GM19372 (cell line): ENCODE results near the gene GPR137C.
"Not testable (repeated sequence)": the region's sequence is repeated elsewhere in the genome, so short reads cannot be mapped to it uniquely, and the experiment has no call there.

Source experiments
- ATAC-seq: cut with Tn5 transposase; IDR thresholded peaks from one replicate; pipeline ENCODE4 v1.9.1; 2021; ENCODE audit warnings: mild to moderate bottlenecking, low read depth, moderate library complexity; ENCODE audit not compliant: unreplicated experiment

GPR137C gene

GRCh38 chr14:52563120-52563519, 10.5 kb downstream of the GPR137C start:
- no peak for ATAC-seq

- ATAC-seq: not testable (repeated sequence)
These were observed 15.8 kb downstream of the GPR137C start for GRCh38 chr14:52568454-52568853.

- ATAC-seq: no peak
These were observed 23.2 kb downstream of the GPR137C start for GRCh38 chr14:52575858-52576257.

- no peak for ATAC-seq
These were observed 30.9 kb downstream of the GPR137C start for GRCh38 chr14:52583544-52583943.

- no peak for ATAC-seq
These were observed 37.0 kb downstream of the GPR137C start for GRCh38 chr14:52589646-52590045.

- ATAC-seq: no peak
These were observed 37.7 kb downstream of the GPR137C start for GRCh38 chr14:52590318-52590717.

DNA sequence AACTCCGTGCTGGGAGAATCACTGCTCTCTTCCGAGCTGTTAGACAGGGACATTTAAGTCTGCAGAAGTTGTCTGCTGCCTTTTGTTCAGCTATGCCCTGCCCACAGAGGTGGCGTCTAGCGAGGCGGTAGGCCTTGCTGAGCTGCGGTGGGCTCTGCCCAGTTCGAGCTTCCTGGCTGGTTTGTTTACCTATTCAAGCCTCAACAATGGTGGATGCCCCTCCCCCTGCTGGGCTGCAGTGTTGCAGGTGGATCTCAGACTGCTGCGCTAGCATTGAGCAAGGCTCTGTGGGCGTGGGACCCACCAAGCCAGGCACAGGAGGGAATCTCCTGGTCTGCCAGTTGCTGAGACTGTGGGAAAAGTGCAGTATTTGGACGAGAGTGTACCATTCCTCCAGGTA, 43.7 kb downstream of the GPR137C start:
- no peak for ATAC-seq

DNA sequence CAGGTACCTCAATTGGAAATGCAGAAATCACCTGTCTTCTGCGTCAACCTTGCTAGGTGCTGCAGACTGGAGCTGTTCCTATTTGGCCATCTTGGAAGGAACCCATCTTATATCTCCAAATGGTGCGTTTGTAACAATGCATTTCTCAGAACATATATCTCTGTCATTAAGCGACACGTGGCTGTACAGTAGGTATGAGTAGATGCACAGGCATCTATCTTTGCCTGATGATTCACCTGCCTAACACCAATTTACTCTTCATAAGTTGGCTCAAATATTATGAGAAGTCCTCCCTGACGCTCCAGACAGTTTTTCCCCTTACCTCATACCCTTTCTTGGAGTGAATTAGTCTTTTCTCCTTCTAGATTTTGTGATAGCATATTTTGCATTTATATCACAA, 44.2 kb downstream of the GPR137C start:
- no peak for ATAC-seq

DNA sequence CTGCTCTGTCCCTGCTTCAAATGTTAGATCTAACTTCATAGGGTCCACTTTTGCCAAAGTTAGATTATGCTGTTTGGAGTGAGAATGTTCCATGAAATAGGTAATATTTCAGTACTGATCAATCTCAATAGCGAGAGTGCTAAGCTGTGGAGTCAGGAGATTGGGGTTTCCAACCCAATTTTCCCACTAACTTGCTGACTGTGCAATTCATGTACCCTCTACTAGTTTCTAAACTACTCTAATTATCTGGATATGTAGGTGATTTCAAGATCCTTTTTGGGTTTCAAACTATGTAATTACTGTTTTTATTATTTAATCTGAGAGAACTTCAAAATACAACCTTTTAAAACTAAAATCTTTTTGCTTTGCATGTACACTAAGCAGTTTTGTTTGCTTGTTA, 45.9 kb downstream of the GPR137C start:
- ATAC-seq: no peak

DNA sequence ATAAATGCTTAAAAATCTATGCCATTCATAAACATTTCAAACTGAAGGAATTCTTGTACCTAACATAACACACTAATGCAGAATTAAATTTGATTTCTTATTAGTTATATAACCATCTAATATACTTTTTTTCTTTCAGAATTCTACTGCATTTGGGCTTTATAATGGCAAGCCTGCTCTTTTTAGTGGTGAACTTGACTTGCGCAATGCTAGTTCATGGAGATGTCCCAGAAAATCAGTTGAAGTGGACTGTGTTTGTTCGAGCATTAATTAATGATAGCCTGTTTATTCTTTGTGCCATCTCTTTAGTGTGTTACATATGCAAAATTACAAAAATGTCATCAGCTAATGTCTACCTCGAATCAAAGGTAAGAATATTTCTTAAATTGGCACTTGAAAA, 47.3 kb downstream of the GPR137C start:
- ATAC-seq: no peak

DNA sequence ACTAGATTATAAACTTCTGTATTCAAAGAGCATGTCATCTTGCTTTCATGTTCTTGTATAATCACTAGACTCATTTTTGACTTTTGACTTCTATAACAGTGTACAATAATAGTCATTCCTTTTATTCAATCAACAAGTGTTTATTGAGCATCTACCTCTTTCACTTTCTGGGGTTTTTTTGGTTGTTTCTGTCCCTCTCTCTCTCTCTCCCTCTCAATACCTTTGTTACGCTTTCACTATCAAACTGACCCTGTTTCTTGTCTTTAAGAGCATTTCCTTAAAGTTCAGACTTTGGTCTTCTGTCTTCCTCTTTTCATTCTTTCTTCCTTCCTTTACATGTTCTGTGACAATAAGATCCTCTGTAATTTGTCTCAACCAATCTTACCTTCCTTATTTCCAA, 49.5 kb downstream of the GPR137C start:
- no peak for ATAC-seq

DNA sequence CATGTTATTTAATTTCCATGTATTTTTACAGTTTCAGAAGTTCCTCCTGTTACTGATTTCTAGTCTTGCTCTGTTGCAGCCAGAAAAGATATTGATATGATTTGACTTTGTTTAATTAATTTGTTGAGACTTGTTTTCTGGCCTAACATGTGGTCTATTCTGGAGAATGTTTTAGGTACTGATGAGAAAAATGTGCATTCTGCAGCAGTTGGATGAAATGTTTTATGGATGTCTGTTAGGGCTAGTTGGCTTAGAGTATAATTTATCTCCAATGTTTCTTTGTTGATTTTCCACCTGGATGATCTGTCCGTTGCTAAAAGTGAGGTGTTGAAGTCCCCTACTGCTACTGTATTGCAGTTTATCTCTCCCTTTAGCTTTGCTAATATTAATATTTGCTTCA, 54.4 kb downstream of the GPR137C start:
- no peak for ATAC-seq

DNA sequence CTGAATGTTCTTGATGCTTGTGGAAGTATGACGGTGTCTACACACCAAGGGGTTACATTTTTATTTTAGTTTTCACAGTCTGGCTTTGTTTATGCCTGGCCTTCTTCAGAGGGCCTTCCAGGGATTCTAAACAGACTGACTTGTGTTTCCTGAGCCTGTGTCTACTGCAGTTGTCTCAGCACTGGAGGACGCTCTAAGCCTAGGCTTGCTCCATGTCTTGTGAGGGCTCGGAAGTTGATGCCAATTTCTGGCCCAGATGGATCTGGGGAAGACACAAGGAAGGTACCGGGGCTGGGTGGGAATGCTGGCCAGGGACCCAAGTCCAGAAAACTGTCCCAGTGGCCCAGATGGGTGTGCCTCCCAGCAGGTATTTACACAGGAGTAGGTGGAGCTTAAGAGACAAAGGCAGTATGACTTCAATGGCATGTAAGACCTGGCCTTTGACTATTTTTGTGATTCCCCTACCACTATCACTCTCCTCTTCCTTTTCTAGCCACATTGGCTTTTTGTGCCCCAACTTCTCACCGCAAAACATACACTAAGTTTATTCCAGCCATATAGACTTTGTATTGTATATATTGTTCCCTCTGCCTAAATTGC, 56.9 kb downstream of the GPR137C start:
- no peak for ATAC-seq

- no peak for ATAC-seq
These were observed 57.6 kb downstream of the GPR137C start for GRCh38 chr14:52610187-52610586.

DNA sequence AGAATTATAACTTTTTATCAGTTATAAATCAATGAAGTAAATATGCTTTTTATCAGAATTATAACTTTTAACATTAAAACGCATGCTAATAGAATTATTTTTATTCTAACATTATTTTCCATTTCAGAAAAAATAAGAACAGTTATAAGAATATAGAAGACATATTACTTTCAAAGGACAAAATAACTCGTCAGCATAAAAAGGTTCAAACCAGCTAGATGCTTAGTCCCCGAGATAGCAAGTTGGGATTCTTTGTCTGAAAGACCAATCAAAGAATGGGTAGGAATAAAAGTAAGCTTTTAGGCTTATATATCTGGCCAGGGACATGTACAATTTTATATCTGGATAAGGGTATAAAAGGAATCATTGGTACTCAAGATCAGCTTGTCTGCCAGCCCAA, 66.0 kb downstream of the GPR137C start:
- no peak for ATAC-seq

DNA sequence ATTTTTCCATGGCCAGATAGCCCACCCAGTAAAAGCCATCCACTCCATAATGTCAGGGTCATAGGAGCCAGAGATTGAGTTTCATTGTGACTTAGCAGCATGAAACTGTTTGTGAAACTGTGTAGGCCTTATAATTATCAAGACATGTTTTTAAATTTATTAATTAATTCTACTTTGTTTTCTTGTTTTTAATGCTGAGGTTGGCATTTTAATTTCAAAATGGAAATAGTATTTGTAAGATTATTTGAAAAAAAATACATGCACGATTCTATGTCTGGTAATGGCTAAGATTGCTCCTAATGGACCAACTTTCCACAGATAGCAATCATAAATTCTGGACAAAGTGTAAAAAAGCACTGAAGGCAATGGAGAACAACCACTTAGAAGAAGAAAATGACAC, 67.1 kb downstream of the GPR137C start:
- no peak for ATAC-seq

DNA sequence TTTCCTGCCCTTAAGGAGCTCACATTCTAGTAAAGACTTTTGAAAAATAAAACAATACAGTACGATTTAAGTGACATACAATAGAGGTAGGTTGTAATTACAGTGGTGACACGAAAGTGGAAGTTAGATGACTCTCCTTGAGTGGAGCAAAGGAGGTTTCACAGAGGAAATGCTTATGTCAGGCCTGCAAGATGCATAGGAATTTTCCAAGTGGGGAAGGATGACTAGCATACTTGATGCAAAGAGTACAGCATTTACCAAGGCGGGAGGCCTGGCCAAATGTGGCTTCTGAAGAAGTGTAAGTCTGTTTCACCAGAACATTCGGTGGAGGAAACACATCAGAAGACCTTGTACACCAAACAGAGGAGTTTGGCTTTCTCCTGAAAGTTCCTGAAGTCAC, 87.5 kb downstream of the GPR137C start:
- no peak for ATAC-seq

GRCh38 chr14:52641745-52642144, 89.1 kb downstream of the GPR137C start:
- ATAC-seq: no peak

- ATAC-seq: no peak
These were observed 96.9 kb downstream of the GPR137C start for GRCh38 chr14:52649511-52649910.

GRCh38 chr14:52650774-52651173, 98.1 kb downstream of the GPR137C start:
- no peak for ATAC-seq

DNA sequence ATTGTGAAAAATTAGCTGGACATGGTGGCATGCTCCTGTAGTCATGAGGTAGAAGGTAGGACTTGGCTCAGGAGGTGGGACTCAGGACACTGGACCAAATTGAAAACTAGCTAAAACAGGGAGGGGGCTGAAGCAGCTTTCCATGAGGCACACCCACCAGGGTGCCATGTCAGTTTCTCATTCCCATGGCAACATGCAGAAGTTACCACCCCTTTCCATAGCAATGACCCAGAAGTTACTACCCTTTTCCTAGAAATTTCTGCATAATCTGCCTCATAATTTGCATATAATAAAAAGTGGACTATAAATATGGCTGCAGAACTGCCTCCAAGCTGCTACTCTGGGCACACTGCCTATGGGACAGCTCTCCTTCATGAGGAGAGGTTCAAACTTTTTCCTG, 104.3 kb downstream of the GPR137C start:
- ATAC-seq: no peak

GRCh38 chr14:52660325-52660724, 107.7 kb downstream of the GPR137C start:
- ATAC-seq: no peak

DNA sequence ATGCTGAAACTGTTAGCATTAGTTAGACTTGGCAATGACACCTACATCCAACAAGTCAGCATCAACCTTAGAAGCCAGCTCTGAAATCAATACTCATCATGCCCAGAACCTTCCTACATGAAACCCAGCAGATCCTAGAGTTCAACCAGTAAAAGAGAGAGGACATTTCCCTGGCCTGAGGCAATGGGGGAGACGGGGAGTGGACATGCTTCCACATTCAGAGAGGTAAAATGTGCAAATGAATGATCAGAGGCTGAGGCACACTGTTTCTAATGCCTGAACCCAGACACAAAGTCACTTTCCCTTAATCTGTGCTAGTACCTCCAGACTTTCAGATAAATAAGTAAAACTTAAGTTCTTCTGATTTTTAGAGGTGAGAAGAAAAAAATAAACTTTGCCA, 108.2 kb downstream of the GPR137C start:
- ATAC-seq: no peak
